Endodermal cell (in vitro differentiated cells): Measurements from ENCODE around the gene SELENON. TPM values are rescaled to one million over a fixed set of nuclear protein-coding genes. Genes with fewer than 3 reads are reported as not detected.

Experiments used
- DNase-seq: peaks from one replicate; pipeline ENCODE4 v3.0.0-alpha.2; 2017
- H3K27ac ChIP-seq: 2 replicates; pipeline ENCODE4 v1.5.1; 2013; ENCODE audit warnings: mild to moderate bottlenecking, low read depth, low read length, moderate library complexity
- H3K27me3 ChIP-seq: 2 replicates; pipeline ENCODE4 v1.6.1; 2013; ENCODE audit warnings: mild to moderate bottlenecking, low read length, moderate library complexity; ENCODE audit not compliant: insufficient read depth, control insufficient read depth, poor library complexity, severe bottlenecking
- H3K36me3 ChIP-seq: 2 replicates; pipeline ENCODE4 v1.7.0; 2013; ENCODE audit warnings: mild to moderate bottlenecking, low read length, moderate library complexity; ENCODE audit not compliant: control insufficient read depth, insufficient read depth
- H3K4me1 ChIP-seq: one replicate; pipeline ENCODE4 v1.7.0; 2013; ENCODE audit warnings: low read length; ENCODE audit not compliant: control insufficient read depth, insufficient read depth
- H3K4me3 ChIP-seq: 2 replicates; pipeline ENCODE4 v1.5.1; 2013; ENCODE audit warnings: mild to moderate bottlenecking, low read length, moderate library complexity
- H3K9ac ChIP-seq: 2 replicates; pipeline ENCODE4 v1.6.1; 2013; ENCODE audit warnings: mild to moderate bottlenecking, low read length, moderate library complexity; ENCODE audit not compliant: poor library complexity, severe bottlenecking; ENCODE audit errors: extremely low read depth
- H3K9me3 ChIP-seq: 2 replicates; pipeline ENCODE4 v1.6.1; 2013; ENCODE audit warnings: mild to moderate bottlenecking, low read length, moderate library complexity; ENCODE audit not compliant: control insufficient read depth
- H3K27ac Mint-ChIP-seq: 2 replicates; pipeline ENCODE4 v1.8.0; 2020; ENCODE audit warnings: mixed read lengths
- H3K27me3 Mint-ChIP-seq: 2 replicates; pipeline ENCODE4 v1.8.0; 2021; ENCODE audit warnings: mild to moderate bottlenecking, mixed read lengths; ENCODE audit not compliant: insufficient read depth
- H3K36me3 Mint-ChIP-seq: 2 replicates; pipeline ENCODE4 v1.8.0; 2020; ENCODE audit warnings: low read depth, mixed read lengths
- H3K4me1 Mint-ChIP-seq: 2 replicates; pipeline ENCODE4 v1.8.0; 2020; ENCODE audit warnings: mixed read lengths
- H3K4me3 Mint-ChIP-seq: 2 replicates; pipeline ENCODE4 v1.8.0; 2020; ENCODE audit warnings: mild to moderate bottlenecking, moderate library complexity, mixed read lengths
- H3K9me3 Mint-ChIP-seq: 2 replicates; pipeline ENCODE4 v1.8.0; 2020; ENCODE audit warnings: mild to moderate bottlenecking, mixed read lengths
- CTCF ChIP-seq: fragments of 200-600 bp; sonication (generic); conservative IDR thresholded peaks from 2 replicates; pipeline ENCODE4 v1.5.0; 2021; ENCODE audit warnings: antibody characterized with exemption, mild to moderate bottlenecking
- WGBS, 2 experiments: methylation state at CpG; one replicate each; pipeline versions ENCODE4 v1.1.5 to v1.1.7; 2013; ENCODE audit warnings: missing lambda C conversion rate in 2 of 2, mixed read lengths in 1 of 2; ENCODE audit not compliant: insufficient coverage in 1 of 2, insufficient read length in 1 of 2; 5-methylcytosine and 5-hydroxymethylcytosine counted together
- total RNA-seq, 2 donors: library from RNA; stranded (reverse); fragmentation: NEBNext Ultra II Directional in 1 of 2; extraction: Animal tissue kit (Norgen Biotek cat#: 25700) in 1 of 2; gene quantifications; 2 replicates in 1 of 2; 3 replicates in 1 of 2; pipeline ENCODE4 v1.2.1, GENCODE V29; 2021

SELENON gene
- total RNA-seq, 2 donors from 2014 or later = 91.2 to 93.3 TPM

GRCh38 chr1:25799352-25799934 lies 550 bp upstream of the SELENON start:
- no peak for TF ChIP-seq CTCF
- H3K27ac Mint-ChIP-seq = peak overlapping the region; percentile 78
- H3K4me3 Mint-ChIP-seq = peak overlapping the region; percentile 73
- no peak overlapping the region for H3K9ac ChIP-seq
- no peaks in the 10 kb centered on the region for H3K27me3 Mint-ChIP-seq
- H3K27me3 ChIP-seq = no peaks in the 10 kb centered on the region
- peak overlapping the region; percentile 32 for H3K27ac ChIP-seq
- no peaks in the 10 kb centered on the region for H3K36me3 ChIP-seq
- peak overlapping the region; percentile 70 for H3K4me3 ChIP-seq
- peaks cover 30% of the 10 kb centered on the region for H3K4me1 Mint-ChIP-seq
- H3K36me3 Mint-ChIP-seq = no peaks in the 10 kb centered on the region
- H3K4me1 ChIP-seq = peaks cover 10% of the 10 kb centered on the region
- H3K9me3 ChIP-seq = no peaks in the 10 kb centered on the region
- WGBS, 2 experiments = 36 to 52% methylated on average over 7 to 12 of the region's 12 CpGs
- no peak for DNase-seq
- no peaks in the 10 kb centered on the region for H3K9me3 Mint-ChIP-seq

GRCh38 chr1:25800703-25801377 lies 847 bp downstream of the SELENON start:
- Histone ChIP-seq H3K4me1 (peaks cover 10% of the 10 kb centered on the region), H3K36me3 (peaks cover 8% of the 10 kb centered on the region), H3K4me3 (peak overlapping the region; percentile 82), H3K27me3 (no peaks in the 10 kb centered on the region), H3K27ac (no peak overlapping the region), H3K9me3 (no peaks in the 10 kb centered on the region), H3K9ac (peak overlapping the region; percentile 34)
- H3K36me3 Mint-ChIP-seq = peaks cover 7% of the 10 kb centered on the region
- H3K9me3 Mint-ChIP-seq = no peaks in the 10 kb centered on the region
- no peaks in the 10 kb centered on the region for H3K27me3 Mint-ChIP-seq
- DNase-seq = no peak
- H3K4me1 Mint-ChIP-seq = peaks cover 29% of the 10 kb centered on the region
- peak overlapping the region; percentile 61 for H3K27ac Mint-ChIP-seq
- no peak for TF ChIP-seq CTCF
- 79 to 83% methylated on average over 11 to 15 of the region's 15 CpGs for WGBS, 2 experiments
- peak overlapping the region; percentile 73 for H3K4me3 Mint-ChIP-seq

GRCh38 chr1:25802915-25803314 lies 2.9 kb downstream of the SELENON start:
- H3K27ac Mint-ChIP-seq = no peak overlapping the region
- no peaks in the 10 kb centered on the region for H3K27me3 Mint-ChIP-seq
- H3K4me3 Mint-ChIP-seq = no peak overlapping the region
- H3K4me1 Mint-ChIP-seq = peaks cover 21% of the 10 kb centered on the region
- H3K9me3 Mint-ChIP-seq = no peaks in the 10 kb centered on the region
- H3K36me3 Mint-ChIP-seq = peaks cover 15% of the 10 kb centered on the region
- no peak for TF ChIP-seq CTCF
- Histone ChIP-seq H3K27ac (no peak overlapping the region), H3K9me3 (no peaks in the 10 kb centered on the region), H3K4me1 (peaks cover 4% of the 10 kb centered on the region), H3K4me3 (no peak overlapping the region), H3K9ac (no peak overlapping the region), H3K36me3 (peaks cover 18% of the 10 kb centered on the region), H3K27me3 (no peaks in the 10 kb centered on the region)
- WGBS, 2 experiments = 90 to 91% methylated on average over 6 of the region's 6 CpGs
- DNase-seq = no peak
